ENCODE results near the gene RPS6KA6. TPM values are rescaled to one million over a fixed set of nuclear protein-coding genes. Genes with fewer than 3 reads are reported as not detected.

Gene RPS6KA6
- total RNA-seq, 1 donor from 2014 or later: 2.7 TPM

- intact Hi-C loops (cut with DNase I): no loop called here
- Histone ChIP-seq H3K36me3 (no peaks in the 10 kb centered on the region), H3K4me1 (no peaks in the 10 kb centered on the region), H3K27me3 (no peaks in the 10 kb centered on the region), H3K4me3 (no peak overlapping the region), H3K27ac (no peak overlapping the region), H3K9me3 (no peaks in the 10 kb centered on the region)
- no peak for DNase-seq (ENCODE audit: extremely low spot score in 2 of 2)
- no peak for TF ChIP-seq POLR2AphosphoS5 (IDR thresholded peaks at IDR 0.05; ENCODE audit: insufficient read depth in 1 of 2, low read depth in 1 of 2)
Observed at GRCh38 chrX:84197550-84197949, 9.6 kb upstream of the RPS6KA6 start.

- Histone ChIP-seq H3K27me3 (no peaks in the 10 kb centered on the region), H3K4me1 (no peaks in the 10 kb centered on the region), H3K27ac (no peak overlapping the region), H3K4me3 (no peak overlapping the region), H3K36me3 (no peaks in the 10 kb centered on the region), H3K9me3 (no peaks in the 10 kb centered on the region)
- intact Hi-C loops (cut with DNase I): no loop called here
- TF ChIP-seq CTCF (IDR thresholded peaks at IDR 0.05): no peak
- no peak for DNase-seq (ENCODE audit: extremely low spot score in 2 of 2)
Observed at GRCh38 chrX:84192006-84192405, 4.0 kb upstream of the RPS6KA6 start.

GRCh38 chrX:84189125-84189524 is 1.1 kb upstream of the RPS6KA6 start:
- H3K27ac ChIP-seq: no peak overlapping the region
- no peaks in the 10 kb centered on the region for H3K9me3 ChIP-seq
- TF ChIP-seq POLR2A (IDR thresholded peaks at IDR 0.05): no peak
- no peak for TF ChIP-seq CTCF (IDR thresholded peaks at IDR 0.05)
- TF ChIP-seq POLR2AphosphoS5 (IDR thresholded peaks at IDR 0.05; ENCODE audit: insufficient read depth in 1 of 2, low read depth in 1 of 2): no peak
- intact Hi-C loops (cut with DNase I): no loop called here
- H3K4me1 ChIP-seq: no peaks in the 10 kb centered on the region
- H3K36me3 ChIP-seq: no peaks in the 10 kb centered on the region
- no peaks in the 10 kb centered on the region for H3K27me3 ChIP-seq
- no peak for DNase-seq (ENCODE audit: extremely low spot score in 2 of 2)
- H3K4me3 ChIP-seq: no peak overlapping the region

DNA sequence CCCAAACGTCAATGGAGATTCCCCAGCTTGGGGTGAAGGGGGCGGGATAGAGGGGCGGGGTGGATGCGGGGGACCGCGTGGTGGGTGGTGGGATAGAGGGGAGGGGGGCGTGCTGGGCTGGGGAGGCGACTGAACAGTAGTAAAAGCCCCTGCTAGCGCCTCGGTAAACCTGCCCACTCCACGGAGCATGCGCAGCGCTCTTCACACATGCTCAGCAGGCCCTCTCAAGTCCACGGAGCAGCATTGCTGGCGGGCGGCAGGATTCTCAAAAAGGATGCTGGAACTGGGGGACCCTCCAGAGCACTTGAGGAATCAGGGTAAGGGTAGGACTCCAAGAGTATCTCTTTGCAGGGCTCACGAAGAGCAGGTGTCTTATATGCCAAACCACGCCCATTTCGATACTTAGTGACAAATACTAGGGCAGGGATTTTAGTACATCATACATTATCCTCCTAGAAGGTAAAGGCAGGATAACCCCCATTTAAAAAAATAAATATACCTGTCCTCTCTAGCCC is 378 bp upstream of the RPS6KA6 start:
- Histone ChIP-seq H3K27me3 (no peaks in the 10 kb centered on the region), H3K4me1 (no peaks in the 10 kb centered on the region), H3K36me3 (no peaks in the 10 kb centered on the region), H3K9me3 (no peaks in the 10 kb centered on the region), H3K4me3 (peak overlapping the region; percentile 53 to 54), H3K27ac (peak overlapping the region; percentile 13)
- TF ChIP-seq CTCF (IDR thresholded peaks at IDR 0.05): no peak
- no peak for TF ChIP-seq POLR2AphosphoS5 (IDR thresholded peaks at IDR 0.05; ENCODE audit: insufficient read depth in 1 of 2, low read depth in 1 of 2)
- TF ChIP-seq POLR2A (IDR thresholded peaks at IDR 0.05): no peak
- no peak for DNase-seq (ENCODE audit: extremely low spot score in 2 of 2)
- intact Hi-C loops (cut with DNase I): no loop called here

DNA sequence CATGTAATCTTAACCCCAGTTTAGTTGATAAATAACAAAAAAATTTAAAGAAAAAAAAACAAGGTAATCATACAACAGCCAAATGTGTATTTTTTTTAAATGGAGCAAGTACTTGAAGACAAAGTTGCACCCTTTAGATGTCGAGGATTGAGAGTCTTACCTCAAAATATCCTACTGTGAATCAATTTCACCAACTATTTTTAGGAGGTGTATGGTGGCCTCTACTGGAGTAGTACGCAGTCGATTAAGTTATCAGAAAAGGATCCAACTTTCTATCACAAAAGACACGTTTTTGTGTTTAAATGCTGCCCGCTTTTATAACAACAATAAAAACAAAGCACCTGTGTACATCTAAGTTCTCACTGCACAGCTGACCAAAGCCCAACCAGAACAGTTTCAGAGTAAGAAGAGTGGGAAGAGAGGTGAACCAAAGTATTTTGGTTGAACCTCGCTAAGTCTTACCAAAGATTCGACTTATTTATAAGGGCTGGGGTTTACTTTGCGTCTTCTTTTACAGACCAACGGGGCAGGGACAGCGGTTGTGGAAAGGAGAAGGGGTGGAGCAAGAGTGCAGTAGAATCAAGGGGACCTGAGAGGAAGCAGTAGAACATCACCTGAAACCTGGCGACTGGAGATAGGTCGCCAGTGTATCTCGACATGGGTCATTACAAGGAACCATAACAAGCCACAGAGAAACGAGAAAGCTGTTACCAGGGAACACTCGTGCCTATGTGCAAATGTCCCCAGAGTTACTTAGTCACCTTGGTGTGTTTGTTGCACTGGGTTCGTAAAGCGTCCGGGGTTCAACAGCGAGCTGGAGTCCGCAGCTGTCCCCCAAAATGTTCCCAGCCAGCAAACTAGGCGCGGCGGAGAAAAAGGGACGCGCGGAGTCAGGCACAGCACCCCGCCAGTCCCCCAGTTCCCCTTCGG is 1.1 kb downstream of the RPS6KA6 start:
- Histone ChIP-seq H3K4me3 (peak overlapping the region; percentile 53 to 54), H3K27ac (peak overlapping the region; percentile 53), H3K36me3 (no peaks in the 10 kb centered on the region), H3K4me1 (no peaks in the 10 kb centered on the region), H3K9me3 (no peaks in the 10 kb centered on the region), H3K27me3 (no peaks in the 10 kb centered on the region)
- no peak for DNase-seq (ENCODE audit: extremely low spot score in 2 of 2)
- intact Hi-C loops (cut with DNase I): no loop called here
- TF ChIP-seq POLR2AphosphoS5 (IDR thresholded peaks at IDR 0.05; ENCODE audit: insufficient read depth in 1 of 2, low read depth in 1 of 2) (no peak), CTCF (IDR thresholded peaks at IDR 0.05) (no peak), POLR2A (IDR thresholded peaks at IDR 0.05) (no peak)
